Loucy (cell line): Measurements from ENCODE around the gene MTCH1.

ENCODE experiments used
- H2AFZ ChIP-seq: fragments of 200-600 bp; sonication (generic); 2 replicates; pipeline ENCODE4 v1.6.0; 2016; ENCODE audit warnings: antibody characterized with exemption, mild to moderate bottlenecking, low read length, moderate library complexity
- H3F3A ChIP-seq: fragments of 200-600 bp; 2 replicates; pipeline ENCODE4 v1.6.0; 2016; ENCODE audit warnings: antibody characterized with exemption, low read depth, mild to moderate bottlenecking
- H3K27me3 ChIP-seq: fragments of 200-600 bp; sonication (generic); 2 replicates; pipeline ENCODE4 v1.6.1; 2014; ENCODE audit warnings: low read length, mild to moderate bottlenecking; ENCODE audit not compliant: insufficient read depth, poor library complexity, severe bottlenecking
- H3K36me3 ChIP-seq: fragments of 200-600 bp; sonication (generic); 2 replicates; pipeline ENCODE4 v1.6.1; 2016; ENCODE audit warnings: low read length; ENCODE audit not compliant: insufficient read depth
- H3K4me1 ChIP-seq: fragments of 200-600 bp; sonication (generic); 2 replicates; pipeline ENCODE4 v1.5.1; 2014; ENCODE audit warnings: low read length, mild to moderate bottlenecking; ENCODE audit not compliant: insufficient read depth, poor library complexity, severe bottlenecking
- H3K4me2 ChIP-seq: fragments of 200-600 bp; sonication (generic); 2 replicates; pipeline ENCODE4 v1.6.0; 2014; ENCODE audit warnings: antibody characterized with exemption, low read length, low read depth, mild to moderate bottlenecking; ENCODE audit not compliant: poor library complexity, severe bottlenecking
- H3K4me3 ChIP-seq: fragments of 200-600 bp; sonication (generic); 2 replicates; pipeline ENCODE4 v1.5.1; 2014; ENCODE audit warnings: low read length, mild to moderate bottlenecking, mixed read lengths; ENCODE audit not compliant: poor library complexity, severe bottlenecking
- H3K79me2 ChIP-seq: fragments of 200-600 bp; sonication (generic); 2 replicates; pipeline ENCODE4 v1.6.1; 2014; ENCODE audit warnings: low read length; ENCODE audit not compliant: insufficient read depth
- H3K9ac ChIP-seq: fragments of 200-600 bp; sonication (generic); 2 replicates; pipeline ENCODE4 v1.6.0; 2014; ENCODE audit warnings: mild to moderate bottlenecking, low read depth, low read length, moderate library complexity; ENCODE audit not compliant: poor library complexity, severe bottlenecking
- H3K9me2 ChIP-seq: fragments of 200-600 bp; sonication (generic); replicated peaks from 2 replicates; pipeline ENCODE4 v1.6.1; 2016; ENCODE audit warnings: low read depth, low read length, mixed read lengths
- H3K9me3 ChIP-seq: fragments of 200-600 bp; sonication (generic); 2 replicates; pipeline ENCODE4 v1.6.1; 2014; ENCODE audit warnings: mild to moderate bottlenecking, antibody characterized with exemption, low read length, low read depth; ENCODE audit not compliant: insufficient read depth
- H4K20me1 ChIP-seq: fragments of 200-600 bp; sonication (generic); 2 replicates; pipeline ENCODE4 v1.6.0; 2014; ENCODE audit warnings: antibody characterized with exemption, low read length, mild to moderate bottlenecking; ENCODE audit not compliant: insufficient read depth, poor library complexity, severe bottlenecking
- CTCF ChIP-seq: fragments of 200-600 bp; sonication (generic); conservative IDR thresholded peaks from 2 replicates; pipeline ENCODE4 v1.5.1; 2014; ENCODE audit warnings: mild to moderate bottlenecking, antibody characterized with exemption, low read length
- EZH2phosphoT487 ChIP-seq: fragments of 200-600 bp; IDR thresholded peaks from 2 replicates; pipeline ENCODE4 v1.6.1; 2018; ENCODE audit warnings: antibody characterized with exemption, mild to moderate bottlenecking, moderate library complexity, borderline replicate concordance

Gene MTCH1

GRCh38 chr6:36979347-36979742, 6.7 kb downstream of the MTCH1 start:
- Histone ChIP-seq H3F3A (no peaks in the 10 kb centered on the region; the same call in 1 of the 2 replicates), H3K36me3 (peaks cover 43% of the 10 kb centered on the region), H3K9me2 (no peaks in the 10 kb centered on the region), H3K4me1 (peaks cover 41% of the 10 kb centered on the region), H3K9ac (peak overlapping the region; percentile 49), H3K79me2 (peaks cover 75% of the 10 kb centered on the region), H3K27me3 (no peaks in the 10 kb centered on the region), H3K4me2 (peak overlapping the region; percentile 100), H2AFZ (no peak overlapping the region), H3K9me3 (no peaks in the 10 kb centered on the region), H4K20me1 (peaks cover 54% of the 10 kb centered on the region), H3K4me3 (peak overlapping the region; percentile 7)
- peak; percentile 86 for TF ChIP-seq CTCF
- TF ChIP-seq EZH2phosphoT487 = no peak

GRCh38 chr6:36978421-36979346, 7.3 kb downstream of the MTCH1 start:
- Histone ChIP-seq H3K79me2 (peaks cover 68% of the 10 kb centered on the region), H3K36me3 (peaks cover 50% of the 10 kb centered on the region), H3K4me1 (peaks cover 35% of the 10 kb centered on the region), H2AFZ (no peak overlapping the region), H3K9ac (peak overlapping the region; percentile 49), H4K20me1 (peaks cover 47% of the 10 kb centered on the region), H3K9me3 (no peaks in the 10 kb centered on the region), H3K4me2 (peak overlapping the region; percentile 100), H3K4me3 (peak overlapping the region; percentile 7), H3K27me3 (no peaks in the 10 kb centered on the region), H3F3A (no peaks in the 10 kb centered on the region; the same call in 1 of the 2 replicates), H3K9me2 (no peaks in the 10 kb centered on the region)
- TF ChIP-seq EZH2phosphoT487 (no peak), CTCF (no peak)

- Histone ChIP-seq H3K36me3 (peaks cover 62% of the 10 kb centered on the region), H3F3A (no peaks in the 10 kb centered on the region; the same call in 1 of the 2 replicates), H3K4me1 (peaks cover 23% of the 10 kb centered on the region), H3K79me2 (peaks cover 56% of the 10 kb centered on the region), H3K9me3 (no peaks in the 10 kb centered on the region), H3K9ac (no peak overlapping the region), H3K9me2 (no peaks in the 10 kb centered on the region), H2AFZ (no peak overlapping the region), H3K4me2 (no peak overlapping the region), H4K20me1 (peaks cover 36% of the 10 kb centered on the region), H3K27me3 (no peaks in the 10 kb centered on the region), H3K4me3 (no peak overlapping the region)
- TF ChIP-seq CTCF (peak; percentile 59), EZH2phosphoT487 (no peak)
Measured at GRCh38 chr6:36977470-36977941, 8.5 kb downstream of the MTCH1 start.
